Colonic mucosa (tissue), 4 donors: ENCODE measurements around the gene RELCH. TPM values are rescaled to one million over a fixed set of nuclear protein-coding genes. Genes with fewer than 3 reads are reported as not detected.

Experiments
- DNase-seq: peaks from one replicate; pipeline ENCODE4 v3.0.0-alpha.2; 2020
- H3K27ac ChIP-seq: fragments of 200-600 bp; one replicate; pipeline ENCODE4 v1.8.0; 2021
- H3K27me3 ChIP-seq: fragments of 200-600 bp; one replicate; pipeline ENCODE4 v1.8.0; 2021
- H3K36me3 ChIP-seq: fragments of 200-600 bp; one replicate; pipeline ENCODE4 v1.8.0; 2021
- H3K4me1 ChIP-seq: fragments of 200-600 bp; one replicate; pipeline ENCODE4 v1.8.0; 2021; ENCODE audit warnings: mild to moderate bottlenecking
- H3K4me3 ChIP-seq: fragments of 200-600 bp; one replicate; pipeline ENCODE4 v1.8.0; 2021
- H3K9ac ChIP-seq, 2 donors: one replicate each; pipeline ENCODE4 v1.7.0; 2013; ENCODE audit warnings: control low read depth in 2 of 2, low read depth in 2 of 2, low read length in 2 of 2
- H3K9me3 ChIP-seq: fragments of 200-600 bp; one replicate; pipeline ENCODE4 v1.8.0; 2021
- CTCF ChIP-seq: fragments of 200-600 bp; IDR thresholded peaks from one replicate; pipeline ENCODE4 v1.8.0; 2022; ENCODE audit warnings: antibody characterized with exemption, mild to moderate bottlenecking
- intact Hi-C: fragments of 100-400 bp; cut with DNase I; formaldehyde crosslinking; loops from one replicate; pipeline ENCODE4 v1.14.1; 2022
- total RNA-seq, 2 donors: library from RNA; stranded (reverse); fragmentation: NEBNext Ultra II Directional in 1 of 2; extraction: Animal tissue kit (Norgen Biotek cat#: 25700) in 1 of 2; gene quantifications; one replicate each; pipeline ENCODE4 v1.2.1, GENCODE V29; 2021
- donor health status: healthy.
- donor health status: DM: no; HTN: no; CAD: no.
- donor health status: DM: no; HTN: no; CAD: no.

Gene RELCH
- total RNA-seq, 2 donors from 2014 or later = 38.9 to 56.9 TPM

- peak overlapping the region in 1 of 2 donors; percentile 36 for H3K9ac ChIP-seq
- no peak overlapping the region for H3K4me3 ChIP-seq
- intact Hi-C loops = no loop called here
- no peaks in the 10 kb centered on the region for H3K36me3 ChIP-seq
- H3K4me1 ChIP-seq = peaks cover 5% of the 10 kb centered on the region
- no peaks in the 10 kb centered on the region for H3K9me3 ChIP-seq
- TF ChIP-seq CTCF = no peak
- H3K27me3 ChIP-seq = peaks cover 8% of the 10 kb centered on the region
- H3K27ac ChIP-seq = no peak overlapping the region
- DNase-seq = peak; percentile 53
Measured at GRCh38 chr18:62331581-62332356, 144.7 kb downstream of the RELCH start.

GRCh38 chr18:62332431-62332830, 145.4 kb downstream of the RELCH start:
- intact Hi-C loops = no loop called here
- no peak for DNase-seq
- no peak for TF ChIP-seq CTCF
- H3K27ac ChIP-seq = no peak overlapping the region
- H3K9ac ChIP-seq = peak overlapping the region in 1 of 2 donors; percentile 29
- no peaks in the 10 kb centered on the region for H3K9me3 ChIP-seq
- peaks cover 5% of the 10 kb centered on the region for H3K27me3 ChIP-seq
- no peaks in the 10 kb centered on the region for H3K36me3 ChIP-seq
- H3K4me3 ChIP-seq = no peak overlapping the region
- H3K4me1 ChIP-seq = peaks cover 5% of the 10 kb centered on the region

GRCh38 chr18:62332964-62333695, 146.1 kb downstream of the RELCH start:
- peaks cover 5% of the 10 kb centered on the region for H3K4me1 ChIP-seq
- peak overlapping the region in 1 of 2 donors; percentile 29 for H3K9ac ChIP-seq
- H3K27ac ChIP-seq = no peak overlapping the region
- DNase-seq = no peak
- no peaks in the 10 kb centered on the region for H3K27me3 ChIP-seq
- H3K36me3 ChIP-seq = no peaks in the 10 kb centered on the region
- H3K9me3 ChIP-seq = no peaks in the 10 kb centered on the region
- TF ChIP-seq CTCF = no peak
- intact Hi-C loops = no loop called here
- H3K4me3 ChIP-seq = no peak overlapping the region

- TF ChIP-seq CTCF = no peak
- peak overlapping the region in 1 of 2 donors; percentile 57 for H3K9ac ChIP-seq
- DNase-seq = peak; percentile 64
- H3K4me1 ChIP-seq = peaks cover 5% of the 10 kb centered on the region
- no peak overlapping the region for H3K4me3 ChIP-seq
- no peaks in the 10 kb centered on the region for H3K27me3 ChIP-seq
- intact Hi-C loops = no loop called here
- peak overlapping the region; percentile 19 for H3K27ac ChIP-seq
- H3K9me3 ChIP-seq = no peaks in the 10 kb centered on the region
- no peaks in the 10 kb centered on the region for H3K36me3 ChIP-seq
Measured at GRCh38 chr18:62334120-62334519, 147.1 kb downstream of the RELCH start.

GRCh38 chr18:62335494-62335893, 148.4 kb downstream of the RELCH start:
- DNase-seq = no peak
- intact Hi-C loops = no loop called here

More at GRCh38 chr18:62335494-62335893, 148.4 kb downstream of the RELCH start:
- H3K27me3 ChIP-seq = no peaks in the 10 kb centered on the region
- no peak overlapping the region for H3K27ac ChIP-seq
- H3K4me1 ChIP-seq = peaks cover 8% of the 10 kb centered on the region
- no peak overlapping the region for H3K4me3 ChIP-seq
- TF ChIP-seq CTCF = no peak
- H3K9me3 ChIP-seq = no peaks in the 10 kb centered on the region
- H3K36me3 ChIP-seq = no peaks in the 10 kb centered on the region
- H3K9ac ChIP-seq = no peak overlapping the region
